B cell (primary cell): ENCODE data around the gene IRS1. TPM values are rescaled to one million over a fixed set of nuclear protein-coding genes. Genes with fewer than 3 reads are reported as not detected.

Source experiments
- ATAC-seq: fragments of 200-7000 bp; cut with Tn5 transposase; one replicate; pipeline ENCODE4 v1.10.0; 2021; ENCODE audit warnings: low read depth, mild to moderate bottlenecking, moderate number of reproducible peaks, moderate library complexity
- CTCF ChIA-PET: fragments of 350-600 bp; sonication (Branson Sonifier 250); formaldehyde crosslinking; loops from one replicate; lab custom pipeline; 2021; ENCODE audit warnings: antibody characterized with exemption, inconsistent platforms; lab: Charles Lee
- POLR2A ChIA-PET: fragments of 350-600 bp; sonication (Branson Sonifier 250); formaldehyde crosslinking; loops from one replicate; lab custom pipeline; 2021; ENCODE audit warnings: antibody characterized with exemption; lab: Charles Lee
- DNase-seq: peaks from one replicate; pipeline ENCODE4 v3.0.0; 2013
- H2AFZ ChIP-seq: 2 replicates; pipeline ENCODE4 v1.6.1; 2012; ENCODE audit warnings: mild to moderate bottlenecking, low read depth, low read length; ENCODE audit not compliant: insufficient read depth, poor library complexity, severe bottlenecking
- H3K27ac ChIP-seq, 2 donors: 1 replicate in 1 of 2; 2 replicates in 1 of 2; pipeline ENCODE4 v1.5.1; 2012 to 2013; ENCODE audit warnings: low read length in 2 of 2, mild to moderate bottlenecking in 2 of 2, moderate library complexity in 1 of 2
- H3K27me3 ChIP-seq, 4 experiments: fragments of 200-600 bp in 1 of 4; sonication (generic) in 1 of 4; replicated peaks in 1 of 4; 1 replicate in 2 of 4; 2 replicates in 2 of 4; pipeline versions ENCODE4 v1.6.1 to v1.7.0; 2013 to 2016; ENCODE audit warnings: low read length in 3 of 4, mild to moderate bottlenecking in 2 of 4, mixed read lengths in 1 of 4, moderate library complexity in 1 of 4; ENCODE audit not compliant: insufficient read depth in 4 of 4, control insufficient read depth in 3 of 4; ENCODE audit errors: control extremely low read depth in 1 of 4
- H3K36me3 ChIP-seq, 2 experiments: replicated peaks in 1 of 2; 1 replicate in 1 of 2; 2 replicates in 1 of 2; pipeline versions ENCODE4 v1.6.1 to v1.7.1; 2013; ENCODE audit warnings: low read length in 1 of 2; ENCODE audit not compliant: insufficient read depth in 2 of 2, control insufficient read depth in 1 of 2; ENCODE audit errors: control extremely low read depth in 1 of 2, extremely low read depth in 1 of 2
- H3K4me1 ChIP-seq, 2 donors: fragments of 200-600 bp in 1 of 2; sonication (generic) in 1 of 2; 1 replicate in 1 of 2; 2 replicates in 1 of 2; pipeline versions ENCODE4 v1.5.1 to v1.6.1; 2013 to 2017; ENCODE audit warnings: low read length in 2 of 2; ENCODE audit not compliant: control insufficient read depth in 2 of 2, insufficient read depth in 2 of 2
- H3K4me2 ChIP-seq: replicated peaks from 2 replicates; pipeline ENCODE3; 2012; ENCODE audit warnings: mild to moderate bottlenecking, low read depth, low read length; ENCODE audit not compliant: poor library complexity, severe bottlenecking
- H3K4me3 ChIP-seq, 5 experiments: fragments of 200-600 bp in 1 of 5; sonication (generic) in 1 of 5; 1 replicate in 3 of 5; 2 replicates in 2 of 5; pipeline versions ENCODE4 v1.5.1 to v1.7.0; 2011 to 2016; ENCODE audit warnings: low read length in 4 of 5, mild to moderate bottlenecking in 4 of 5, low read depth in 2 of 5, control low read depth in 1 of 5, moderate library complexity in 1 of 5; ENCODE audit not compliant: insufficient read depth in 1 of 5; ENCODE audit errors: control extremely low read depth in 1 of 5, extremely low read depth in 1 of 5
- H3K79me2 ChIP-seq: fragments of 200-600 bp; sonication (generic); one replicate; pipeline ENCODE4 v1.6.0; 2016; ENCODE audit warnings: low read length; ENCODE audit not compliant: control insufficient read depth, insufficient read depth
- H3K9ac ChIP-seq: fragments of 200-600 bp; sonication (generic); 2 replicates; pipeline ENCODE4 v1.6.1; 2017; ENCODE audit warnings: mild to moderate bottlenecking, low read length, moderate library complexity
- H3K9me3 ChIP-seq, 3 donors: one replicate each; pipeline versions ENCODE4 v1.6.1 to v1.7.1; 2013; ENCODE audit warnings: low read length in 2 of 3; ENCODE audit not compliant: control insufficient read depth in 2 of 3, insufficient read depth in 1 of 3; ENCODE audit errors: control extremely low read depth in 1 of 3
- H4K20me1 ChIP-seq: 2 replicates; pipeline ENCODE4 v1.6.0; 2012; ENCODE audit warnings: mild to moderate bottlenecking, low read length; ENCODE audit not compliant: insufficient read depth, control insufficient read depth, poor library complexity, severe bottlenecking
- H3K27ac Mint-ChIP-seq: one replicate; pipeline ENCODE4 v1.8.0; 2021; ENCODE audit warnings: mixed read lengths
- H3K27me3 Mint-ChIP-seq: one replicate; pipeline ENCODE4 v1.8.0; 2021; ENCODE audit warnings: mixed read lengths
- H3K4me1 Mint-ChIP-seq: one replicate; pipeline ENCODE4 v1.8.0; 2021; ENCODE audit warnings: mixed read lengths
- H3K4me3 Mint-ChIP-seq: one replicate; pipeline ENCODE4 v1.8.0; 2021; ENCODE audit warnings: mixed read lengths
- H3K9me3 Mint-ChIP-seq: one replicate; pipeline ENCODE4 v1.8.0; 2022; ENCODE audit warnings: mixed read lengths; ENCODE audit not compliant: insufficient read depth
- EZH2 ChIP-seq: IDR thresholded peaks from 2 replicates; pipeline ENCODE4 v1.6.1; 2012; ENCODE audit warnings: borderline replicate concordance, low read depth, mild to moderate bottlenecking, moderate library complexity, low read length; ENCODE audit not compliant: insufficient read depth, poor library complexity, severe bottlenecking
- WGBS: methylation state at CpG from one replicate; pipeline ENCODE4 v1.1.5; 2013; ENCODE audit warnings: missing lambda C conversion rate; ENCODE audit not compliant: insufficient coverage; 5-methylcytosine and 5-hydroxymethylcytosine counted together
- intact Hi-C: fragments of 100-400 bp; cut with micrococcal nuclease; formaldehyde crosslinking; loops from one replicate; pipeline ENCODE4 v1.10.0; 2022
- polyA plus RNA-seq: library from polyadenylated mRNA; depleted of rRNA; stranded (reverse); fragments of >200 nt; gene quantifications from 2 replicates; pipeline ENCODE4 v1.2.3, GENCODE V29; 2012
- total RNA-seq, 2 donors: library from RNA; stranded (reverse); fragments of 120-200 nt in 1 of 2; gene quantifications; 1 replicate in 1 of 2; 2 replicates in 1 of 2; pipeline versions ENCODE4 v1.2.3 to v1.2.4, GENCODE V29; 2013 to 2022
- TF ChIP-seq, protein P1 (sequence below): fragments of 200-600 bp; IDR thresholded peaks from one replicate; pipeline ENCODE4 v1.8.0; 2022; ENCODE audit warnings: antibody characterized with exemption, mild to moderate bottlenecking

The IRS1 gene
- total and polyA plus RNA-seq, 2 donors (not counting 1 experiment from before 2014, with no cell fraction given): 3.8 to 11.9 TPM

DNA sequence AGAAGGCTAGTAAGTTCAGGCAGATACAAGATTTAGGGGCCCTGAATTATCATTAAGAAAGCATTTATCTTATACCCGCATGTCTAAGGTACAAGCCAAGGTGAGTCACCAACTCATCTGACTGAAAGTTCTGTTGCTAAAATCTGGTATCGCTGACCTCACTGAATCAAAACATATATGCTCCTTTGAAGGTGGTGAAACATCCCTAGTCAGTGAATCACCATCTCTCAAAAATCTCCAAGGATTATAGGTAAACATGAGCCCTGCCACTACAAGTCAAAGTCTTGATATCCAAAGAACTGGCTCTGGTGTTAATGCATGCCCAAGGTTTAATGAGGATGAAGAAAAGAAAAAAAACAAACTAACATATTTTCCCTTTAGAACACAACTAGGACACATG, 43.5 kb downstream of the IRS1 start:
- DNase-seq: no peak
- Histone ChIP-seq H3K4me1 (no peaks in the 10 kb centered on the region), H3K4me3 (no peak overlapping the region), H4K20me1 (no peaks in the 10 kb centered on the region), H3K36me3 (no peaks in the 10 kb centered on the region), H3K9me3 (no peaks in the 10 kb centered on the region), H3K27me3 (no peaks in the 10 kb centered on the region), H2AFZ (no peak overlapping the region), H3K4me2 (no peak overlapping the region), H3K79me2 (no peaks in the 10 kb centered on the region), H3K9ac (no peak overlapping the region), H3K27ac (no peak overlapping the region)
- no peaks in the 10 kb centered on the region for H3K27me3 Mint-ChIP-seq
- 100% methylated on average over 2 of the region's 2 CpGs for WGBS
- no peaks in the 10 kb centered on the region for H3K9me3 Mint-ChIP-seq
- CTCF ChIA-PET: no interaction called here
- POLR2A ChIA-PET: no interaction called here
- ATAC-seq: no peak
- H3K4me1 Mint-ChIP-seq: peaks cover 6% of the 10 kb centered on the region
- intact Hi-C loops: no loop called here
- TF ChIP-seq, protein P1, sequence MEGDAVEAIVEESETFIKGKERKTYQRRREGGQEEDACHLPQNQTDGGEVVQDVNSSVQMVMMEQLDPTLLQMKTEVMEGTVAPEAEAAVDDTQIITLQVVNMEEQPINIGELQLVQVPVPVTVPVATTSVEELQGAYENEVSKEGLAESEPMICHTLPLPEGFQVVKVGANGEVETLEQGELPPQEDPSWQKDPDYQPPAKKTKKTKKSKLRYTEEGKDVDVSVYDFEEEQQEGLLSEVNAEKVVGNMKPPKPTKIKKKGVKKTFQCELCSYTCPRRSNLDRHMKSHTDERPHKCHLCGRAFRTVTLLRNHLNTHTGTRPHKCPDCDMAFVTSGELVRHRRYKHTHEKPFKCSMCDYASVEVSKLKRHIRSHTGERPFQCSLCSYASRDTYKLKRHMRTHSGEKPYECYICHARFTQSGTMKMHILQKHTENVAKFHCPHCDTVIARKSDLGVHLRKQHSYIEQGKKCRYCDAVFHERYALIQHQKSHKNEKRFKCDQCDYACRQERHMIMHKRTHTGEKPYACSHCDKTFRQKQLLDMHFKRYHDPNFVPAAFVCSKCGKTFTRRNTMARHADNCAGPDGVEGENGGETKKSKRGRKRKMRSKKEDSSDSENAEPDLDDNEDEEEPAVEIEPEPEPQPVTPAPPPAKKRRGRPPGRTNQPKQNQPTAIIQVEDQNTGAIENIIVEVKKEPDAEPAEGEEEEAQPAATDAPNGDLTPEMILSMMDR: no peak
- TF ChIP-seq EZH2: no peak
- H3K27ac Mint-ChIP-seq: no peak overlapping the region
- no peak overlapping the region for H3K4me3 Mint-ChIP-seq

DNA sequence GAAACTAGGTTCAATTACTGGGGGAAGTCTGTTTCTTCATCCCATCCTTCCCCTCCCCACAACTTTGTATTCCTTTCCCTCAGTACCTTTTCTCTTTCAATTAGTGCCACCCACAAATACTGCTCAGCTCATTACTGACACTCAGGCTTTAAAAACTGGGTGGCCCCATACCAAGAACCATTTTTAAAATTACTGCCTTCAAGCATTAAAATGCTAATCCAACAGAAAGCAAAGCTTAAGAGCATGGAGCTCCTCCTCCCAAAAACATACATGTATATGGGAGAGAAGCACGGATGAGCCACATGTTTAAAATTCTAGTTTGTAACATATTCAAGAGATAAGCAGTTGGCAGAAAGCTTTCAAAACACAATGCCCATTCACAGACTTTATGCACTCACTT, 44.0 kb downstream of the IRS1 start:
- ChIA-PET POLR2A (no interaction called here), CTCF (no interaction called here)
- DNase-seq: no peak
- no CpG with 5 or more reads among the region's 1 CpG for WGBS
- Histone ChIP-seq H3K27ac (no peak overlapping the region), H3K4me1 (no peaks in the 10 kb centered on the region), H3K27me3 (no peaks in the 10 kb centered on the region), H4K20me1 (no peaks in the 10 kb centered on the region), H3K36me3 (no peaks in the 10 kb centered on the region), H3K4me3 (no peak overlapping the region), H3K9me3 (no peaks in the 10 kb centered on the region), H3K9ac (no peak overlapping the region), H3K4me2 (no peak overlapping the region), H2AFZ (no peak overlapping the region), H3K79me2 (no peaks in the 10 kb centered on the region)
- no peak overlapping the region for H3K27ac Mint-ChIP-seq
- no peaks in the 10 kb centered on the region for H3K27me3 Mint-ChIP-seq
- intact Hi-C loops: no loop called here
- H3K9me3 Mint-ChIP-seq: no peaks in the 10 kb centered on the region
- no peak overlapping the region for H3K4me3 Mint-ChIP-seq
- ATAC-seq: no peak
- H3K4me1 Mint-ChIP-seq: peaks cover 6% of the 10 kb centered on the region
- TF ChIP-seq, protein P1: no peak
- no peak for TF ChIP-seq EZH2
